Ascending aorta (tissue), 2 donors: Measurements from ENCODE around the gene LIN7B. TPM values are rescaled to one million over a fixed set of nuclear protein-coding genes. Genes with fewer than 3 reads are reported as not detected.
"Not testable (repeated sequence)": the region's sequence is repeated elsewhere in the genome, so short reads cannot be mapped to it uniquely, and the experiment has no call there.

Source experiments
- DNase-seq, 2 donors: peaks; one replicate each; pipeline ENCODE4 v3.0.0-alpha.2; 2019; ENCODE audit warnings: low spot score in 2 of 2
- H3K27ac ChIP-seq, 2 donors: fragments of 200-600 bp; sonication (generic); one replicate each; pipeline ENCODE4 v1.5.1; 2016 to 2017; ENCODE audit warnings: mild to moderate bottlenecking in 1 of 2
- H3K27me3 ChIP-seq: fragments of 200-600 bp; sonication (generic); one replicate; pipeline ENCODE4 v1.5.1; 2017
- H3K36me3 ChIP-seq, 2 donors: fragments of 200-600 bp; sonication (generic); one replicate each; pipeline ENCODE4 v1.5.1; 2016
- H3K4me1 ChIP-seq, 2 donors: fragments of 200-600 bp; sonication (generic); one replicate each; pipeline ENCODE4 v1.5.1; 2016 to 2017; ENCODE audit warnings: mild to moderate bottlenecking in 1 of 2
- H3K4me3 ChIP-seq, 2 donors: fragments of 200-600 bp; sonication (generic); one replicate each; pipeline ENCODE4 v1.5.1; 2016 to 2017; ENCODE audit warnings: mild to moderate bottlenecking in 1 of 2
- H3K9me3 ChIP-seq, 2 donors: fragments of 200-600 bp; sonication (generic); one replicate each; pipeline ENCODE4 v1.5.1; 2016
- intact Hi-C: fragments of 100-400 bp; cut with DNase I; formaldehyde crosslinking; loops from one replicate; pipeline ENCODE4 v1.15.1; 2023
- total RNA-seq: library from RNA; depleted of rRNA; stranded (reverse); fragments of >200 nt; gene quantifications from one replicate; pipeline ENCODE4 v1.1.0, GENCODE V29; 2016
- TF ChIP-seq, protein P1 (sequence below), 3 experiments: fragments of 200-600 bp in 2 of 3; fragments of 450-650 bp in 1 of 3; sonication (generic) in 2 of 3; IDR thresholded peaks; one replicate each; pipeline ENCODE4 v1.5.1; 2016 to 2019; ENCODE audit warnings: antibody characterized with exemption in 3 of 3, mild to moderate bottlenecking in 1 of 3, moderate library complexity in 1 of 3

LIN7B gene
- total RNA-seq, 1 donor from 2014 or later: 42.1 TPM

GRCh38 chr19:49070416-49070815 is 43.8 kb upstream of the LIN7B start:
- Histone ChIP-seq H3K27ac (no peak overlapping the region), H3K4me1 (no peaks in the 10 kb centered on the region), H3K27me3 (peaks cover 14% of the 10 kb centered on the region), H3K4me3 (no peak overlapping the region), H3K9me3 (no peaks in the 10 kb centered on the region), H3K36me3 (no peaks in the 10 kb centered on the region)
- TF ChIP-seq, protein P1, sequence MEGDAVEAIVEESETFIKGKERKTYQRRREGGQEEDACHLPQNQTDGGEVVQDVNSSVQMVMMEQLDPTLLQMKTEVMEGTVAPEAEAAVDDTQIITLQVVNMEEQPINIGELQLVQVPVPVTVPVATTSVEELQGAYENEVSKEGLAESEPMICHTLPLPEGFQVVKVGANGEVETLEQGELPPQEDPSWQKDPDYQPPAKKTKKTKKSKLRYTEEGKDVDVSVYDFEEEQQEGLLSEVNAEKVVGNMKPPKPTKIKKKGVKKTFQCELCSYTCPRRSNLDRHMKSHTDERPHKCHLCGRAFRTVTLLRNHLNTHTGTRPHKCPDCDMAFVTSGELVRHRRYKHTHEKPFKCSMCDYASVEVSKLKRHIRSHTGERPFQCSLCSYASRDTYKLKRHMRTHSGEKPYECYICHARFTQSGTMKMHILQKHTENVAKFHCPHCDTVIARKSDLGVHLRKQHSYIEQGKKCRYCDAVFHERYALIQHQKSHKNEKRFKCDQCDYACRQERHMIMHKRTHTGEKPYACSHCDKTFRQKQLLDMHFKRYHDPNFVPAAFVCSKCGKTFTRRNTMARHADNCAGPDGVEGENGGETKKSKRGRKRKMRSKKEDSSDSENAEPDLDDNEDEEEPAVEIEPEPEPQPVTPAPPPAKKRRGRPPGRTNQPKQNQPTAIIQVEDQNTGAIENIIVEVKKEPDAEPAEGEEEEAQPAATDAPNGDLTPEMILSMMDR (IDR thresholded peaks at IDR 0.05): no peak
- DNase-seq: no peak
- intact Hi-C loops: no loop called here

- Histone ChIP-seq H3K4me1 (no peaks in the 10 kb centered on the region), H3K27me3 (peaks cover 14% of the 10 kb centered on the region), H3K4me3 (peak overlapping the region; percentile 12 to 19), H3K36me3 (no peaks in the 10 kb centered on the region), H3K27ac (no peak overlapping the region), H3K9me3 (no peaks in the 10 kb centered on the region)
- intact Hi-C loops: no loop called here
- DNase-seq: no peak
- TF ChIP-seq, protein P1 (IDR thresholded peaks at IDR 0.05): no peak
These were observed 42.2 kb upstream of the LIN7B start for GRCh38 chr19:49071860-49072547.

DNA sequence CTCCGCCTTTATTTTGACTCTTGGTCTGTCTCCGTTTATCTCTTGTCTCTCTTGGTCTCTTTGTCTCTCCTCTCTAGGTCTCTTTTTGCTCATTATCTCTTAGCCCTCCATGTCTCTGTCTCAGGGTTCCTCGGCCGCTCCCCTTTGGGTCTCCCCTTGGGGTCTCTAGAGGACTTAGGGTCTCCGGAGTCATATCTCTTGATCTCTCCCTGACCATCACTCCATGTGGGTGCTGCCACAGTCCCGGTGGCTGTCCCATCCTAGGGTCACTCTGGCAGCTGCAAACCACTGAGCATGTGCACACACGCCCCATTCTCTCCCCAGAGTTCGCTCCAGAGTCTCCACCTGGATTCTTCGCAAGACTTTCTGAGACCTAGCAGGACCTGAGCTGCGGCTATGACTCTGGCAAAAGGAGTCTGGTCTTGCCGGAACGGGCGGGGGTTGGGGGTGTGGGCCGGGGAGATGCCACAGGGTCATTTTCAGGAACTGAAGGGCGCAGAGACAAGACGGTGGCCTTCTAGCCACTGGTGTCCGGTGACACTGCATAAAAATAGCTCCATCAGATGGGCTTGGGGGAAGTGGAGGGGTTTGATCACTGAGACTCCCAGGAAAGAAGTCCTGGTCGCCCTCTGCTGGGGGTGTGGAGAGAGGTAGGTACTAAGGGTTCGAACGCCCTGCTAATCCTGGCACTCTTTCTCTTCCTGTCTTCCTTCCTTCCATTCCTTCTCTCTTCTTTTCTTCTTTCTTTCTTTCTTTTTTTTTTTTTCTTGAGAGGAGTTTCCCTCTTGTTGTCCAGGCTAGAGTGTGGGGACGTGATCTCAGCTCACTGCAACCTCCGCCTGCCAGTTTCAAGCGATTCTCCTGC is 40.4 kb upstream of the LIN7B start:
- TF ChIP-seq, protein P1 (IDR thresholded peaks at IDR 0.05): no peak
- Histone ChIP-seq H3K36me3 (no peaks in the 10 kb centered on the region), H3K4me3 (no peak overlapping the region), H3K9me3 (no peaks in the 10 kb centered on the region), H3K27me3 (peaks cover 14% of the 10 kb centered on the region), H3K27ac (no peak overlapping the region), H3K4me1 (no peaks in the 10 kb centered on the region)
- no peak for DNase-seq
- intact Hi-C loops: no loop called here

DNA sequence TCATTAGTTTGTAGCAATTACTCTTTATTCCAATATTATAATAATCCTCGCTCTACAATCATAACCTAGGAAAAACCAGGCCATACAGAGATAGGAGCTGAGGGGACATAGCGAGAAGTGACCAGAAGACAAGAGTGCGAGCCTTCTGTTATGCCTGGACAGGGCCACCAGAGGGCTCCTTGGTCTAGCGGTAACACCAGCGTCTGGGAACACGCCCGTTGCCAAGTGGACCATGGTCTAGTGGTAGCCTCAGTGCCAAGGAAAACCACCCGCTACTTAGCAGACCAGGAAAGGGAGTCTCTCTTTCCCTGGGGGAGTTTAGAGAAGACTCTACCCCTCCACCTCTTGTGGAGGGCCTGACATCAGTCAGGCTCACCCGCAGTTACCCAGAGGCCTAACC is 39.3 kb upstream of the LIN7B start:
- intact Hi-C loops: loop anchor here (1.0 kb wide), 1 partner anchor 133 kb away; no protein-coding TSS in a partner anchor
- not testable (repeated sequence) for H3K27ac ChIP-seq, H3K36me3 ChIP-seq, H3K4me3 ChIP-seq, H3K4me1 ChIP-seq, H3K9me3 ChIP-seq
- peaks cover 14% of the 10 kb centered on the region for H3K27me3 ChIP-seq
- peak; percentile 16 to 81 for DNase-seq
- TF ChIP-seq, protein P1 (IDR thresholded peaks at IDR 0.05): peak; percentile 75 to 78 (median 75)

- no peaks in the 10 kb centered on the region for H3K27me3 ChIP-seq
- TF ChIP-seq, protein P1 (IDR thresholded peaks at IDR 0.05): no peak
- intact Hi-C loops: no loop called here
- H3K4me1 ChIP-seq: no peaks in the 10 kb centered on the region
- DNase-seq: no peak
- H3K4me3 ChIP-seq: no peak overlapping the region
- no peaks in the 10 kb centered on the region for H3K9me3 ChIP-seq
- H3K27ac ChIP-seq: no peak overlapping the region
- no peaks in the 10 kb centered on the region for H3K36me3 ChIP-seq
These were observed 33.8 kb upstream of the LIN7B start for GRCh38 chr19:49080392-49080791.
